B cell (primary cell): Measurements from ENCODE around the gene CABS1.

Experiments
- CTCF ChIP-seq: fragments of 200-600 bp; IDR thresholded peaks from one replicate; pipeline ENCODE4 v1.8.0; 2022; ENCODE audit warnings: antibody characterized with exemption, mild to moderate bottlenecking
- EZH2 ChIP-seq: IDR thresholded peaks from 2 replicates; pipeline ENCODE4 v1.6.1; 2012; ENCODE audit warnings: borderline replicate concordance, low read depth, mild to moderate bottlenecking, moderate library complexity, low read length; ENCODE audit not compliant: insufficient read depth, poor library complexity, severe bottlenecking

- TF ChIP-seq CTCF, result no peak
- no peak for TF ChIP-seq EZH2
These were observed at the start of gene CABS1 for GRCh38 chr4:70334681-70335080.
